ENCODE measurements around the gene TRAIP. TPM values are rescaled to one million over a fixed set of nuclear protein-coding genes. Genes with fewer than 3 reads are reported as not detected.

The TRAIP gene
- total RNA-seq, 6 donors from 2014 or later: 1.4 to 9.4 (median 3.5) TPM

DNA sequence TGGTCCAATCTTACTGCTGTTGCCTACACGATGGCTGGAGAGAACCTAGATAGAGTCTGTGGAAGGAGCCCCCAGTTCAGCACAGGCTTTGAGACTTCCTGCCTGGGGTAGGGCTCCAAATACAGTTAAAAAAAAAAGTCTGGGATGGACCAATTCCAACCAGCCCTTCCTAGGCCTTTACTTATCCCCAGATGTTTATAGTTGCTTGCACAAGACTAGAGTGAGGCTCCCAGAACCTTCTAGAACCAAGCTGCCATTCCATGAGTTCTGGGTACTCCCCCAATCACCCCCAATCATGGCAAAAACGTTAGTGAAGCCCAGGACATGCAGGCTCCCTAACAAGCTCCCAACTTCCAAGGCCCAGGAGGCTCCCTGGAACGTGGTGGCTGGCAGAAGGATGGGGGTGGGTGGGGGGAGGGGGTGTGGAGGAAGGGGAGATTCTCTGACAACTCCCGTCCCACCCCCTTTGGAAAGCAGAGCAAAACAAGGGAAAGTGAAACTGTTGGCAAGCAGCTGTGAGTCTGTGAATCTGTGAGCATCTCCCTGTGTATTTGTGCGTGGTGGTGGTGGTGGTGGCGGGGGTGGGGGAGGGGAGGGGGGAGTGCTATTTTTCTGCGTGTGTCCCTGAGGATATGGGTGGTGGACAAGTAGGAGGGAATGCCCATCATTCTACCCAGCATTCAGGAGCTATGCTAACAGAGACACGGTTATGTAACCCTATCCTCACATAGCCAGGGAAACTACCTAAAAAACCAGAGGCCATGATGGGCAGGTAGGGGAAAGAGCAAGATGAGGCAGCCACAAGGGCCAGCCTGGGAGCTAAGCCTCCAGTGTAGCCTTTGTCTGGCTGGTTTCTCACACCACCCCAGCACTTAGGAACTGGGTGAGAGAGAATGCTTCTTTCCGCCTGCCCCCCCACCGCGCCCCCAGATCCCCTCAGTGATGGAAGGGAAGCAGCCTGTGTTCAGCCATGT, 45.3 kb upstream of the TRAIP start:
- Histone ChIP-seq H3K27ac (peak overlapping the region; percentile 69 to 88 (median 78)), H3K4me3 (peak overlapping the region in 2 of 4 donors; percentile 8 to 55), H3K27me3 (no peaks in the 10 kb centered on the region), H3K36me3 (peaks cover 0 to 21% (median 12%) of the 10 kb centered on the region in 4 donors), H3K9me3 (no peaks in the 10 kb centered on the region), H3K4me1 (peaks cover 45 to 64% (median 58%) of the 10 kb centered on the region in 4 donors)
- DNase-seq (no peak), ATAC-seq (ENCODE audit: low FRiP score in 2 of 2) (no peak)
- WGBS, 2 donors: 45 to 51% methylated on average over 9 to 11 of the region's 11 CpGs
- TF ChIP-seq POLR2AphosphoS5 (IDR thresholded peaks at IDR 0.05) (no peak), POLR2A (IDR thresholded peaks at IDR 0.05) (no peak), EP300 (IDR thresholded peaks at IDR 0.05) (no peak)
- TF ChIP-seq, protein P1, sequence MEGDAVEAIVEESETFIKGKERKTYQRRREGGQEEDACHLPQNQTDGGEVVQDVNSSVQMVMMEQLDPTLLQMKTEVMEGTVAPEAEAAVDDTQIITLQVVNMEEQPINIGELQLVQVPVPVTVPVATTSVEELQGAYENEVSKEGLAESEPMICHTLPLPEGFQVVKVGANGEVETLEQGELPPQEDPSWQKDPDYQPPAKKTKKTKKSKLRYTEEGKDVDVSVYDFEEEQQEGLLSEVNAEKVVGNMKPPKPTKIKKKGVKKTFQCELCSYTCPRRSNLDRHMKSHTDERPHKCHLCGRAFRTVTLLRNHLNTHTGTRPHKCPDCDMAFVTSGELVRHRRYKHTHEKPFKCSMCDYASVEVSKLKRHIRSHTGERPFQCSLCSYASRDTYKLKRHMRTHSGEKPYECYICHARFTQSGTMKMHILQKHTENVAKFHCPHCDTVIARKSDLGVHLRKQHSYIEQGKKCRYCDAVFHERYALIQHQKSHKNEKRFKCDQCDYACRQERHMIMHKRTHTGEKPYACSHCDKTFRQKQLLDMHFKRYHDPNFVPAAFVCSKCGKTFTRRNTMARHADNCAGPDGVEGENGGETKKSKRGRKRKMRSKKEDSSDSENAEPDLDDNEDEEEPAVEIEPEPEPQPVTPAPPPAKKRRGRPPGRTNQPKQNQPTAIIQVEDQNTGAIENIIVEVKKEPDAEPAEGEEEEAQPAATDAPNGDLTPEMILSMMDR (IDR thresholded peaks at IDR 0.05): no peak

DNA sequence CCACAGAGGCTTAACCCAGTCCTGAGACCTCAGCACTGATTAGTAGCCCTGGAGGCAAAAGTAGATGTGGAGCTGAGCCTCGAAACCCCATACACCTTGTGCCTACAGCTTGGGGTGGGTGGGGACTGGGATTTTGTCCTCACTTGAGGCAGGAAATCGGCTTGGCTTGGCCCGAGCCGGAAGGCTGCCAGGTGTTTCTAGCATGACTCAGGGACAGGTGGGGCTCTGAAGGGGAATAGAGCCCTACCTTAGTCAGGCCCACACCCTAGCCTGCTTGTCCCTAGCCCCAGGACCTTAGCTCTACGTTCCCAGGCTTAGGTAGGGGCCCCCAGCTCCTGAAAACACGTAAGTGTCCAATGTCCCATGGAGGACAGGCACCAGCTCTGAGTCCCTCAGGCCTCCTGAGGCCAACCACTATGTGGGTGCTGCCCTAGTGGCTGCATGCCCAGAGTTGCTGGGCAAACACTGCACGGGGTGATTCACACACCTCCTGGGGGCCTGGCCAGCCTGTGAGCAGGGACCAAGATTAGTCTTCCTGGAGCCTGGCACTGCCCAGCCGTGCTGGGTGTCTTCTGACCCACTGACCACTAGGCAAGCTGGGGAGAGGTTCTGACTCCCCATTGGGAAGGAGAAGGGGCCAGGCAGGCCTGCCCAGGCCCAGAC, 44.3 kb upstream of the TRAIP start:
- 28 to 67% methylated on average over 4 to 7 of the region's 8 CpGs for WGBS, 2 donors
- ATAC-seq (ENCODE audit: low FRiP score in 2 of 2) (peak in 1 of 2 donors; percentile 88), DNase-seq (peak; percentile 49 to 86)
- Histone ChIP-seq H3K27ac (peak overlapping the region; percentile 69 to 88 (median 78)), H3K4me3 (peak overlapping the region in 1 of 4 donors; percentile 55), H3K27me3 (no peaks in the 10 kb centered on the region), H3K4me1 (peaks cover 37 to 53% (median 47%) of the 10 kb centered on the region in 4 donors), H3K9me3 (no peaks in the 10 kb centered on the region), H3K36me3 (peaks cover 0 to 31% (median 21%) of the 10 kb centered on the region in 4 donors)
- TF ChIP-seq POLR2A (IDR thresholded peaks at IDR 0.05) (peak in 1 of 4 donors; percentile 48), EP300 (IDR thresholded peaks at IDR 0.05) (no peak), POLR2AphosphoS5 (IDR thresholded peaks at IDR 0.05) (peak in 1 of 2 donors; percentile 23)
- TF ChIP-seq, protein P1 (IDR thresholded peaks at IDR 0.05): peak in 1 of 6 experiments; percentile 14

DNA sequence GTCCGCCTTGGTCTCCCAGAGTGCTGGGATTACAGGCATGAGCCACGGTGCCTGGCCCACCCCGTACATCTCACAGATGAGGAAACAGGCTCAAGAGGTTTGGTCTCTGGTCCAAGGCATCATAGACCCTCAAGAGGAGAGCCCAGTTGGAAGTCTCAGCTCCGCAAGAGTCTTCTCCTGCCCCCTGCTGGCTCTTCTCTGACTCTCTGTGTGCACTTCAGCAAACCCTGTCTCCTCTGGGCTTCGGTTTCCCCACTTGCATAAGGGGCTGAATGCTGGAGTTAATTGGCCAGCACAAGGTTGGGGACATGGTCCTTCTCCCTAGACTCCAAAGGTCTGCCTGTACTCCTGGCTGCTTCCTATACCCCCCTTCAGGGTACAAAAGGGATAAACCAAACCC, 43.5 kb upstream of the TRAIP start:
- Histone ChIP-seq H3K4me1 (peaks cover 33 to 47% (median 44%) of the 10 kb centered on the region in 4 donors), H3K27me3 (no peaks in the 10 kb centered on the region), H3K9me3 (no peaks in the 10 kb centered on the region), H3K4me3 (peak overlapping the region in 1 of 4 donors; percentile 9), H3K27ac (peak overlapping the region; percentile 69 to 88 (median 78)), H3K36me3 (peaks cover 0 to 37% (median 22%) of the 10 kb centered on the region in 4 donors)
- TF ChIP-seq POLR2A (IDR thresholded peaks at IDR 0.05) (no peak), EP300 (IDR thresholded peaks at IDR 0.05) (no peak), POLR2AphosphoS5 (IDR thresholded peaks at IDR 0.05) (no peak)
- TF ChIP-seq, protein P1 (IDR thresholded peaks at IDR 0.05): no peak
- DNase-seq (no peak), ATAC-seq (ENCODE audit: low FRiP score in 2 of 2) (no peak)
- 76 to 86% methylated on average over 3 to 5 of the region's 5 CpGs for WGBS, 2 donors

DNA sequence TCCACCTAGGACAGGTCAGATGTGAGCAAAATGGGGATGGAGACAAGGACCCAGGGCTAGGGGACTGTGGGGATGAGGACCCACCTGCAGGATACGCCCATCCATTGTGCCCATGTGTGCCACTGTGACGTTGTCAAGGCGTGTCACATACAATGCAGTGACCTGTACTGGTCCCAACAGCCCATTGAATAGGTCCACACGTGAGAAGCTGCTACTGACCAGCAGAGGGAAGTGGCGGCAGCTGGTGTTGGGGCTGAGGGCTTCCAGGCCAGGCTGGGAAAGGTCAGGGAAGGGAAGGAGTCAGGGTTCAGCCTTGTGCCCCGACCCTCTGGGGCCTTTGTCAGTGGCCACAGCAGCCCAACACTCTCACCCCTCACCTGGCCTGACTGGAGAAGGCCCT, 42.6 kb upstream of the TRAIP start:
- H3K27ac ChIP-seq: no peak overlapping the region
- TF ChIP-seq POLR2A (IDR thresholded peaks at IDR 0.05): no peak
- WGBS, 2 donors: 75 to 87% methylated on average over 4 to 6 of the region's 6 CpGs
- H3K27me3 ChIP-seq: no peaks in the 10 kb centered on the region
- no peak for ATAC-seq (ENCODE audit: low FRiP score in 2 of 2)
- no peaks in the 10 kb centered on the region for H3K9me3 ChIP-seq
- no peak overlapping the region for H3K4me3 ChIP-seq
- peaks cover 0 to 43% (median 22%) of the 10 kb centered on the region in 4 donors for H3K36me3 ChIP-seq
- H3K4me1 ChIP-seq: peaks cover 27 to 41% (median 39%) of the 10 kb centered on the region in 4 donors
- no peak for DNase-seq

DNA sequence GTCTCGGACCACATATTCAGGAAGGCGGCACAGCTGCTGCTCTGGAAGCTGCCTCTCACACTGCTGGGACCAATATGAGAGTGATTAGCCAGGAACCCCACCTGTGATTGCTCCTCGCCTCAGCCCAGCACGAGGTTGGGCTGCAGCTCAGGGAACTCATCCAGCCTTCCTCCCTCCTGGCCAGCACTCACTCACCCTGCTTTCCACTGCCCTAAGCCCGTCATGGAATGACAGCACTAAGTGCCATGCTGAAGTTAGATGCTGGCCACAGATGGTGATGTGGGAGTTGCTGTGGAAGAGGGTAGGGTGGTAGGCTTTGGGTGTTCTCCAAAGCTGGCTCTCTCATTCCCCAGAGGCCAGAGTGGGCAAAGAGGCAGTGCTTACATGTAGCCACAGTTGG, 40.0 kb upstream of the TRAIP start:
- no peak overlapping the region for H3K4me3 ChIP-seq
- TF ChIP-seq, protein P1 (IDR thresholded peaks at IDR 0.05): no peak
- TF ChIP-seq POLR2AphosphoS5 (IDR thresholded peaks at IDR 0.05) (no peak), POLR2A (IDR thresholded peaks at IDR 0.05) (no peak)
- H3K27me3 ChIP-seq: no peaks in the 10 kb centered on the region
- H3K4me1 ChIP-seq: peaks cover 7 to 16% (median 13%) of the 10 kb centered on the region in 4 donors
- WGBS, 2 donors: 88 to 95% methylated on average over 3 to 5 of the region's 5 CpGs
- DNase-seq (no peak), ATAC-seq (ENCODE audit: low FRiP score in 2 of 2) (no peak)
- no peaks in the 10 kb centered on the region for H3K9me3 ChIP-seq
- H3K36me3 ChIP-seq: peaks cover 0 to 47% (median 23%) of the 10 kb centered on the region in 4 donors
- no peak overlapping the region for H3K27ac ChIP-seq
